A549 treated with ZK216348 at 1 μM for 4 hours (cell line): Measurements from ENCODE around the gene PSMC4. TPM values are rescaled to one million over a fixed set of nuclear protein-coding genes. Genes with fewer than 3 reads are reported as not detected.

ENCODE experiments used
- total RNA-seq: library from RNA; stranded (reverse); fragments of 200-300 nt; extraction: Qiagen RNA extraction; gene quantifications from 5 replicates; pipeline ENCODE4 v1.2.3, GENCODE V29; 2022; ENCODE audit warnings: low read depth

PSMC4 gene
- 252 to 318 TPM (median 273 TPM) in 5 replicates for total RNA-seq

DNA sequence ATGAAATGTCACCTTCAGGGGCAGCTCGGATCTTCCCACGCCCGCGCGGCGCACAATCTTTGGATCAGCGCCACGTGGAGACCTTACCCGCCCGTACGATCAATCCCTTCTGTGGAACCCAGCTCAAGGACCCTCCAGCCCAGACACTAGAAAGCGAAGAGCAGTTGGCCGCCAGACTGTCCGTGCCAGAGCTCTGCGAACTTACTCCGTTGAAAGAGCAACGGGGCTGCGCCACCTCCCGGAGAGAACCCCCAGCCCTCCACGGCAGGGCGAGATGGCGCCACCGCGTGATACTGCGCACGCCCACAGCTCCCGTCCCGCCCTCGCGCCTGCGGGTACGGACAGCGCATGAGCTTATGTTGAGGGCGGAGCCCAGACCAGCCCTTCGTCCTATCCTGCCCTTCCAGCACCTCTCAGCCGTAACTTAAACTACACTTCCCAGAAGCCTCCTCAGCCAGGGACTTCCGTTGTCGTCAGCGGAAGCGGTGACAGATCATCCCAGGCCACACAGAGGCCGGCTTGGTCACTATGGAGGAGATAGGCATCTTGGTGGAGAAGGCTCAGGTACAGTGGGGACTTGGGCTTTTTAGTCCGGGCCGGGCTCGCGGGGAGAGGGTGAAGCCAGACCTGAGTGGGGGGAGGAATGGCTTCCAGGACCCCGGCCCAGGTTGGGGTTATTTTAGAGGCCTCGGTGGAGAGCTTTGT lies at the start of gene PSMC4:
PSMC4 (plus strand) TSS at position 491 of the 705 bp plus-strand sequence; CDS start at position 529, 38 bp downstream.

DNA sequence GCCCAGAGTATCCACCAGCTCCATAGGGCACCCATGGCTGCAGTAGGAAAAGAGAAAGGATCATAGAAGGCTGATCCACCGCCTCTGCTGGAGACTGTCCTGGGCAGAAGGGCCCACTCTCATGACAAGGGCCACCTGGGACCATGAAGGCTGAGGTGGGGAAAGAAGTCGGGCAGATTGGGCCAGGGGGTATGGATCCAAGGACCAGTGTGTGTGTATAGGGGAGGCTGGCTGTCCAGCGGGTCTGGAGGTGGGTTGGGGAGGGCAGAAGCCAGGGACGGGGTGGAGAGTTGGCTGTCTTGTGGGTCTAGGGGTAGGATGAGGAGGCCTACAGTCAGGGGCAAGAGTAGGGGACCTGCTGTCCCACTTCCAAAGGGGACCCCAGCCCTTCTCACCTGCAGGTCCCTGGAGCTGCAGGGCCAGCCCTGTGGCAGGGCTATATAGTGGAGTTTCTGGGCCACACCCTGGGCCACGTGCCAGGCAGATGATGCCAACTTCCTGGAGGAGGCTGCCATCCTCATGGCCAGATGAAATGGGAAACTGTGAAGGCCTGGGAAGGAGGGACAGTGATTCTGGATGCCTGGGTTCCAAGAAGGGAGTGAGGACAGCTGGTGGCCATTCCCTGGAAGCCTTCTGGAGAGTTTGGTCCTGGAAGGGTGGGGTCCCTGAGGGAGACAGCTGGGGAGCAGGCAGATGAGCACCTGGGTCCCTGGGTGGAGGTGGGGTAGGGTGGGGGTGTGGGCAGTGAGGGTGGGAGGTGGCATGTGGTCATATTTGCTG lies 36.2 kb upstream of the PSMC4 start, which contains the start of gene FCGBP:
FCGBP (minus strand) TSS at position 51 of the 780 bp plus-strand sequence.

GRCh38 chr19:39996811-39997637 lies 26.1 kb downstream of the PSMC4 start, which contains the start of gene ZNF546:
TSS of gene ZNF546 (plus strand) at chr19:39997060. CDS start at chr19:39998327, 1,267 bp downstream.

Other genes with a start within 250 kb of the PSMC4 start
- not detected in 5 replicates for gene CLC, start 233.1 kb upstream of the PSMC4 start, total RNA-seq
- not detected in 5 replicates for gene LEUTX, start 192.3 kb upstream of the PSMC4 start, total RNA-seq
- gene DYRK1B, start 137.0 kb upstream of the PSMC4 start, total RNA-seq: 15.8 to 24.4 TPM (median 22.7 TPM) in 5 replicates
- gene FBL, start 124.8 kb upstream of the PSMC4 start, total RNA-seq: 661 to 722 TPM (median 675 TPM) in 5 replicates
- 0.22 to 1.3 TPM (median 0.90 TPM) in 5 replicates for gene FCGBP, start 36.5 kb upstream of the PSMC4 start, total RNA-seq
- gene ZNF546, start 25.9 kb downstream of the PSMC4 start, total RNA-seq: 1.5 to 2.9 TPM (median 2.4 TPM) in 5 replicates
- gene ZNF780B, start 85.1 kb downstream of the PSMC4 start, total RNA-seq: 4.3 to 8.5 TPM (median 6.4 TPM) in 5 replicates
- gene ZNF780A, start 119.8 kb downstream of the PSMC4 start, total RNA-seq: 23.6 to 31.5 TPM (median 27.6 TPM) in 5 replicates
- 9.9 to 18.5 TPM (median 18.1 TPM) in 5 replicates for gene MAP3K10, start 220.3 kb downstream of the PSMC4 start, total RNA-seq
- gene TTC9B, start 247.2 kb downstream of the PSMC4 start, total RNA-seq: 0.34 to 0.47 TPM (median 0.43 TPM) in 4 of 5 replicates, not detected in the other